Measurements from ENCODE around the gene PIP5K1A. TPM values are rescaled to one million over a fixed set of nuclear protein-coding genes. Genes with fewer than 3 reads are reported as not detected.

PIP5K1A gene
- total and polyA plus RNA-seq, 2 of the 8 experiments (the other 6 are each of a cell fraction or from before 2014, with no cell fraction given) = 87.5 to 105 TPM

DNA sequence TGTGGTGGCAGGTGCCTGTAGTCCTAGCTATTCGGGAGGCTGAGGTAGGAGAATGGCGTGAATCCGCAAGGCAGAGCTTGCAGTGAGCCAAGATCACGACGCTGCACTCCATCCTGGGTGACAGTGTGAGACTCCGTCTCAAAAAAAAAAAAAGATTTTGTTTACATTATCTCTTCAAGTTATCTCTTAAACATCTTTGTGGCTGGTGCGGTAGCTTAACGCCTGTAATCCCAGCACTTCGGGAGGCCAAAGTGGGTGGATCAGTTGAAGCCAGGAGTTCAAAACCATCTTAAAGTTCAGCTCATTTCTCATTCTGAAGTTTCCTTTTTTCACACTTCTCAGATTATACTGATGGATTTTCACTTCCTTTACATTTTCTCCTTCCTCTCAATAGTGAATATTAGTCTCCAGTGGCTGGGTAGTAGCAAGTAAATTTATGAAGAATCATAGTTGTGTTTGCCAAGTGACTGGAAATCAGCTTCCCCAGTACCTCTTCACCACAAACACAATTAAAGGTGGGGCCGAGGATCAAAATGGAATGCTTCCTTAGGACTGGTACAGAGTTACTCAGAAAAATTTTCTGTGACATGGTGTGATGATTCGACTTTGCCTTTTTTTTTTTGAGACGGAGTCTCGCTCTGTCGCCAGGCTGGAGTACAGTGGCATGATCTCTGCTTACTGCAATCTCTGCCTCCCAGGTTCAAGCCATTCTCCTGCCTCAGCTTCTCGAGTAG lies 13.8 kb downstream of the PIP5K1A start:
- peaks cover 2% of the 10 kb centered on the region; the same call in 1 of the 2 replicates for H3K79me1 ChIP-seq (ENCODE audit: low read depth, low read length)
- ChIA-PET POLR2A (ENCODE audit: partially characterized antibody) (interaction anchor here (0.6 to 2.1 kb wide), 13 partner anchors 8 to 1211 kb away, joined by 3 to 7 read pairs (median 4); partner anchors contain the start of genes PIP5K1A and VPS72), CTCF (ENCODE audit: partially characterized antibody) (interaction anchor here (0.5 to 1.6 kb wide), 11 partner anchors 11 to 801 kb away, joined by 3 to 5 read pairs (median 3); partner anchors contain the start of gene TMOD4)
- no peaks in the 10 kb centered on the region for H3K23me2 ChIP-seq (ENCODE audit: low read depth, low read length)
- no peak overlapping the region for H3K14ac ChIP-seq (ENCODE audit: insufficient read length)
- H2BK5ac ChIP-seq (ENCODE audit: low read depth, low read length) = no peak overlapping the region
- no peak overlapping the region for H3K23ac ChIP-seq (ENCODE audit: insufficient read length)
- H2BK15ac ChIP-seq (ENCODE audit: low read length) = no peak overlapping the region
- no peak overlapping the region for H4K8ac ChIP-seq (ENCODE audit: extremely low read depth, insufficient read depth, low read length)
- no peak overlapping the region for H4K5ac ChIP-seq (ENCODE audit: insufficient read length, low read depth, low read length)
- 95% methylated on average over 15 of the region's 15 CpGs; no CpG with 5 or more reads in 1 of the 2 experiments for WGBS, 2 experiments (ENCODE audit: extremely low coverage in 1 of 2, insufficient coverage in 1 of 2, insufficient read length in 1 of 2, insufficient replicate concordance in 2 of 2, low coverage in 1 of 2, low lambda C conversion rate in 2 of 2, missing lambda C conversion rate in 1 of 2)
- no peak overlapping the region for H2BK20ac ChIP-seq (ENCODE audit: low read length)
- no peak overlapping the region for H3K56ac ChIP-seq (replicated peaks; ENCODE audit: insufficient read length, low read depth, low read length)
- no peak overlapping the region for H3K4ac ChIP-seq (replicated peaks; ENCODE audit: insufficient read length, low read depth, low read length)
- no peak for FAIRE-seq
- no peak overlapping the region for H3K4me3 ChIP-seq (ENCODE audit: extremely low read depth in 1 of 4, insufficient read depth in 2 of 4, low read depth in 3 of 4, low read length in 4 of 4)
- H2BK120ac ChIP-seq (replicated peaks; ENCODE audit: low read depth, low read length) = no peak overlapping the region
- H3K27me3 ChIP-seq (replicated peaks in 1 of 4; ENCODE audit: control insufficient read depth in 3 of 4, extremely low read depth in 1 of 4, insufficient read depth in 3 of 4, low read length in 3 of 4) = no peaks in the 10 kb centered on the region
- no peak overlapping the region for H3K4me2 ChIP-seq (ENCODE audit: insufficient read depth in 1 of 2, low read depth in 2 of 2, low read length in 2 of 2)
- no peak for DNase-seq (ENCODE audit: low read depth in 1 of 2, low spot score in 2 of 2)
- H3K18ac ChIP-seq (ENCODE audit: extremely low read depth, low read length) = no peak overlapping the region
- H3K27ac ChIP-seq (ENCODE audit: low read depth, low read length) = no peak overlapping the region
- no peak overlapping the region for H3K9ac ChIP-seq (replicated peaks in 1 of 4; ENCODE audit: extremely low read depth in 1 of 4, low read depth in 3 of 4, low read length in 3 of 4)
- no peak overlapping the region for H2AK5ac ChIP-seq (ENCODE audit: low read depth, low read length)
- H3K9me3 ChIP-seq (ENCODE audit: insufficient read depth in 2 of 2, low read depth in 1 of 2, low read length in 1 of 2) = no peaks in the 10 kb centered on the region
- H2AFZ ChIP-seq (ENCODE audit: low read length) = no peak overlapping the region
- H4K20me1 ChIP-seq (replicated peaks in 1 of 2; ENCODE audit: control insufficient read depth in 1 of 2, insufficient read depth in 2 of 2, low read length in 2 of 2) = peaks cover 1 to 10% of the 10 kb centered on the region in 2 experiments
- H2BK12ac ChIP-seq (ENCODE audit: low read depth, low read length) = no peak overlapping the region
- H3K36me3 ChIP-seq (ENCODE audit: control insufficient read depth in 2 of 4, insufficient read depth in 4 of 4, low read length in 3 of 4) = peaks cover 4 to 29% (median 7%) of the 10 kb centered on the region in 4 experiments; a peak in 6 of 8 replicates
- H4K91ac ChIP-seq (replicated peaks; ENCODE audit: insufficient read length, low read length) = no peak overlapping the region
- no peaks in the 10 kb centered on the region for H3K4me1 ChIP-seq (replicated peaks in 1 of 4; ENCODE audit: control insufficient read depth in 3 of 4, insufficient read depth in 4 of 4, low read length in 3 of 4)
- H3K79me2 ChIP-seq (ENCODE audit: control insufficient read depth in 1 of 2, insufficient read depth in 2 of 2, low read length in 2 of 2) = peaks cover 3 to 86% of the 10 kb centered on the region in 2 experiments; a peak in 3 of 4 replicates
- TF ChIP-seq CHD1 (IDR thresholded peaks at IDR 0.05; ENCODE audit: low read depth, low read length) (no peak), SP1 (IDR thresholded peaks at IDR 0.05; ENCODE audit: low read depth, low read length) (no peak), TCF12 (IDR thresholded peaks at IDR 0.05; ENCODE audit: low read depth, low read length) (no peak), RBBP5 (IDR thresholded peaks at IDR 0.05; ENCODE audit: borderline replicate concordance, low read depth, low read length) (no peak), TBP (IDR thresholded peaks at IDR 0.05; ENCODE audit: low read depth, low read length) (no peak), EZH2 (IDR thresholded peaks at IDR 0.05; ENCODE audit: low read depth, low read length, severe bottlenecking) (no peak), BRCA1 (IDR thresholded peaks at IDR 0.05; ENCODE audit: low read depth, low read length) (no peak), SP4 (IDR thresholded peaks at IDR 0.05; ENCODE audit: low read length) (no peak), NRF1 (IDR thresholded peaks at IDR 0.05; ENCODE audit: low read depth, low read length) (no peak), CBX8 (IDR thresholded peaks at IDR 0.05; ENCODE audit: borderline replicate concordance, low read depth, low read length) (no peak)

Measured in H1 (cell line).